Right lobe of liver (tissue), 6 donors: ENCODE measurements around the gene TENM3. TPM values are rescaled to one million over a fixed set of nuclear protein-coding genes. Genes with fewer than 3 reads are reported as not detected.

Experiments
- ATAC-seq, 4 donors: fragments of 200-7000 bp; cut with Tn5 transposase; one replicate each; pipeline ENCODE4 v1.9.1; 2020; ENCODE audit warnings: mild to moderate bottlenecking in 4 of 4, moderate library complexity in 4 of 4
- DNase-seq, 3 donors: peaks; one replicate each; pipeline ENCODE4 v3.0.0-alpha.2; 2020
- H3K27ac ChIP-seq, 3 donors: fragments of 200-600 bp; one replicate each; pipeline ENCODE4 v1.8.0; 2022
- H3K27me3 ChIP-seq, 2 donors: fragments of 200-600 bp; one replicate each; pipeline ENCODE4 v1.8.0; 2022
- H3K36me3 ChIP-seq, 4 donors: fragments of 200-600 bp; sonication (generic) in 1 of 4; one replicate each; pipeline versions ENCODE4 v1.5.1 to v1.8.0; 2017 to 2022; ENCODE audit warnings: control low read depth in 1 of 4
- H3K4me1 ChIP-seq, 4 donors: fragments of 200-600 bp; sonication (generic) in 1 of 4; one replicate each; pipeline versions ENCODE4 v1.5.1 to v1.8.0; 2017 to 2022; ENCODE audit warnings: control low read depth in 1 of 4
- H3K4me3 ChIP-seq, 3 donors: fragments of 200-600 bp; one replicate each; pipeline ENCODE4 v1.8.0; 2022
- H3K9me3 ChIP-seq, 4 donors: fragments of 200-600 bp; sonication (generic) in 1 of 4; one replicate each; pipeline versions ENCODE4 v1.5.1 to v1.8.0; 2017 to 2022; ENCODE audit warnings: control low read depth in 1 of 4
- CTCF ChIP-seq, 4 donors: fragments of 200-600 bp in 3 of 4; fragments of 450-650 bp in 1 of 4; IDR thresholded peaks; one replicate each; pipeline versions ENCODE4 v1.5.1 to v1.8.0; 2016 to 2022; ENCODE audit warnings: antibody characterized with exemption in 4 of 4, mild to moderate bottlenecking in 2 of 4
- POLR2A ChIP-seq: fragments of 450-650 bp; IDR thresholded peaks from one replicate; pipeline ENCODE4 v1.6.1; 2017; ENCODE audit warnings: antibody characterized with exemption, mild to moderate bottlenecking
- WGBS: methylation state at CpG from one replicate; pipeline ENCODE4 v1.1.6; 2018; ENCODE audit warnings: low coverage, low lambda C conversion rate; ENCODE audit not compliant: insufficient coverage; ENCODE audit errors: missing lambda C conversion rate; 5-methylcytosine and 5-hydroxymethylcytosine counted together
- intact Hi-C, 2 donors: fragments of 100-400 bp; cut with DNase I; formaldehyde crosslinking; loops; one replicate each; pipeline versions ENCODE4 v1.11.2 to v1.14.1; 2022
- total RNA-seq, 6 experiments: library from RNA; depleted of rRNA in 2 of 6; stranded (reverse); fragments of >200 nt in 2 of 6; fragmentation: NEBNext Ultra II Directional in 3 of 6; extraction: Animal tissue kit (Norgen Biotek cat#: 25700) in 3 of 6; gene quantifications; one replicate each; pipeline versions ENCODE4 v1.1.0 to v1.2.4, GENCODE V29; 2016 to 2023
- donor health status: DM: no; HTN: yes; CAD: no.
- donor health status: DM: no; HTN: no; CAD: no.
- donor health status: DM: no; HTN: no; CAD: no.
- donor health status: DM: no; HTN: yes; CAD: no.
- donor health status: DM: no; HTN: yes; CAD: no.

Gene TENM3
- total RNA-seq, 6 experiments from 2014 or later: 0.06 to 3.0 (median 1.1) TPM

DNA sequence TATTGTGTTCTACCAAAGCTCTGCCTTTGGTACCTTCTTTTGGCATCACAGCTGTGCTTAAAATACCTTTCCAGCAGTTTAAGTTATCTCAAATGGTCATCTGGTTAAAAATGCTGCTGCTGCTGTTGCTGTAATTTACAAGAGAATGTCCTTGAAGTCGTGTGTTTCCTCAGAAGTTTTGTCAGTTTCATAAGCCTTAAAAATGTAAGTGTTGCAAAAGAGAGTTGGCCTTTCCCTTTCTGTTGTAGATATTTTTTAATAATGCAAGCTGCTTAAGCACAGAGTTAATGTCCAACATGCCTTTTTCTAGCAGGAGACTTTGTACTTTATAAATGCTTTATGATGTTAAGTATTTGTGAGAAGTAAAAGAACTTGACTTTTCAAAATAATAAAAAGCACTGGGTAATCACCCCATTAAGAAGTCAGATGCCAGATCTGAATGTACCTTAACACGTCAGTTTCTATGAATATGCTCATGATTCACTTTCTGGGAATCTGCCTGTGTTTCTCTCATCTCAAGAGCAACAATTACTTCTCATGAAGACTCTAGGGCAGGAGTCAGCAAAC, 35.3 kb upstream of the TENM3 start:
- ATAC-seq: no peak
- Histone ChIP-seq H3K36me3 (no peaks in the 10 kb centered on the region), H3K27ac (no peak overlapping the region), H3K9me3 (no peaks in the 10 kb centered on the region), H3K27me3 (no peaks in the 10 kb centered on the region), H3K4me3 (no peak overlapping the region), H3K4me1 (peaks cover 0 to 7% (median 0%) of the 10 kb centered on the region in 4 donors)
- intact Hi-C loops: no loop called here
- TF ChIP-seq POLR2A (no peak), CTCF (IDR thresholded peaks at IDR 0.05) (no peak)
- no peak for DNase-seq
- WGBS: 41% methylated on average over 2 of the region's 2 CpGs

DNA sequence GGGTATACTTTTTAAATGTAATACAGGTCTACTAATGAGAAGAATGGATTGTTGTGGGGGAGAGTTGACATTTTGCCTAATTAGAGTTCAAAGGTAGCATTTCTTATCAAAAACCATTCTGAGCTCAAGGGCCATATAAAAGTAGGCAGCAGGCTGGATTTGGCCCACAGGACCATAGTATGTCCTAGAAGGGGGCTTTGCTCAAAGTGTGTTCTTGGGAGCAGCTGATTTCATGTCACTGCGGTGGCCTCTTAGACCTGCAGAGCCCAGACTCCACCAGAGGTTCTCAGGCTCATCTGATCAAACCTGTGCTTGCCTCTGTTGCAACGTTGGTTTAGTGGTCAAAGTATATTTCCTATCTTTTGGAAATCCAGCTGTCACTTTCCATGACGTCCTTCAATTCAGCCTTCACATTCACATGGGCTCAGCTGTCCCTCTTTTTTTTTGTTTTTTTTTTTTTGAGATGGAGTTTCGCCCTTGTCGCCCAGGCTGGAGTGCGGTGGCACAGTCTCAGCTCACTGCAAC, 34.6 kb upstream of the TENM3 start:
- H3K27me3 ChIP-seq: no peaks in the 10 kb centered on the region
- peaks cover 0 to 8% (median 0%) of the 10 kb centered on the region in 4 donors for H3K4me1 ChIP-seq
- H3K4me3 ChIP-seq: no peak overlapping the region
- intact Hi-C loops: no loop called here
- DNase-seq (no peak), ATAC-seq (no peak)
- TF ChIP-seq POLR2A: no peak
- no peak for TF ChIP-seq CTCF (IDR thresholded peaks at IDR 0.05)
- no peaks in the 10 kb centered on the region for H3K9me3 ChIP-seq
- no peak overlapping the region for H3K27ac ChIP-seq
- H3K36me3 ChIP-seq: no peaks in the 10 kb centered on the region
- WGBS: 53% methylated on average over 4 of the region's 6 CpGs

DNA sequence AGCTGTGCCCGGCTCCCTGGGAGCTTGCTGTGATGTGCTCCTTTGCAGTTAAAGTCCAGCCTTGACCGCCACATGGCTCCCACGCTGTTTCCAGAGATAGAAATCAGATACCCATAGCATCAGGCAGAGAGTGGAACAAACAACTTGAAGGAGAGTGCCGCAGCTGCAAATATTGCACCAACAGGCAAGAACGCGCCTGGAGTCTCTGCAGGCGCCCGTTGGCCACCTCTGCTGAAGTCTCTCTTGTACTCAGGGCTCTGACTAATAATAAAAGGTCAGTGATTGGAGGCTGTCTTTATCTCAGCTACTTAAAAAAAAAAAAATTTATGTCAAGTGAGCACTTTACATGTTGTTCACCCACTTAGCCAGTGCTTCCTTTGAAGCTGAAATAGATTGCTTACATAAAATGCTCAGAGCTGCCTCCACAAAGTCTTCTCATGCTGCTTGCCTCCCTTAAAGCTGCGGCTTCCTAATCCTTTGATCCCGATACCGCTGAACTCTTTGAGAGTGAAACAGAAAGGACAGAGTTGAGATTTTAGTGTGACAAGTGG, 30.9 kb upstream of the TENM3 start:
- peak overlapping the region in 2 of 3 donors; percentile 2 to 31 for H3K4me3 ChIP-seq
- TF ChIP-seq CTCF (IDR thresholded peaks at IDR 0.05): no peak
- H3K4me1 ChIP-seq: peaks cover 0 to 8% (median 0%) of the 10 kb centered on the region in 4 donors
- 47% methylated on average over 10 of the region's 11 CpGs for WGBS
- ATAC-seq: peak; percentile 79 to 85 (median 82)
- H3K27ac ChIP-seq: no peak overlapping the region
- no peaks in the 10 kb centered on the region for H3K27me3 ChIP-seq
- intact Hi-C loops: no loop called here
- no peak for DNase-seq
- H3K9me3 ChIP-seq: no peaks in the 10 kb centered on the region
- H3K36me3 ChIP-seq: no peaks in the 10 kb centered on the region

DNA sequence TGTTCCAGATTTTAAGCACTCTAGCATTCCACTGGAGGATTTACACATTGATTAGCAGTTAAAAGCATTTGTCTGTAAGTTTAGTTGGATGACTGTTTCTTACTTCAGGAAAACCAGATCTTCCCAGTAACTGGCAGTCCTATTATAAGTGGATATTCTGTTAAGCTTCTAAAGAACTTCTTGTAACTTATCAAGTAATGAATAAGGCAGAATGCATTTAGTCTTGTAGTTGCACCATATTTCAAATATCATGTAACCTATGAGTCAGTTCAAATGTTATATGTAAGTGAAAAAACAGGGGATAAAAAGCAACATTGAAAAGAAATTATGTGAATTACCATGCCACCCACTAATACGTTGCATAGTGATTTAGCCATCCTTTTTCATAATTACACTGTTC, 30.2 kb upstream of the TENM3 start:
- no peak for ATAC-seq
- no peak for DNase-seq
- Histone ChIP-seq H3K9me3 (no peaks in the 10 kb centered on the region), H3K27me3 (no peaks in the 10 kb centered on the region), H3K4me3 (no peak overlapping the region), H3K27ac (no peak overlapping the region), H3K36me3 (no peaks in the 10 kb centered on the region), H3K4me1 (peaks cover 0 to 8% (median 0%) of the 10 kb centered on the region in 4 donors)
- intact Hi-C loops: no loop called here
- TF ChIP-seq CTCF (IDR thresholded peaks at IDR 0.05): no peak
- TF ChIP-seq POLR2A: no peak
- 91% methylated on average over 1 of the region's 1 CpG for WGBS
